ENCODE measurements around the gene MAP3K5.

GRCh38 chr6:136550045-136550329 is 242.3 kb downstream of the MAP3K5 start:
- TF ChIP-seq CTCF (IDR thresholded peaks at IDR 0.05) (no peak), POLR2A (IDR thresholded peaks at IDR 0.05) (no peak), POLR2AphosphoS5 (IDR thresholded peaks at IDR 0.05) (no peak)

Measured in suprapubic skin (tissue), 4 donors.